ENCODE measurements around the gene BAD. TPM values are rescaled to one million over a fixed set of nuclear protein-coding genes. Genes with fewer than 3 reads are reported as not detected.

The BAD gene
- total RNA-seq, 2 donors from 2014 or later, result 120 to 122 TPM

DNA sequence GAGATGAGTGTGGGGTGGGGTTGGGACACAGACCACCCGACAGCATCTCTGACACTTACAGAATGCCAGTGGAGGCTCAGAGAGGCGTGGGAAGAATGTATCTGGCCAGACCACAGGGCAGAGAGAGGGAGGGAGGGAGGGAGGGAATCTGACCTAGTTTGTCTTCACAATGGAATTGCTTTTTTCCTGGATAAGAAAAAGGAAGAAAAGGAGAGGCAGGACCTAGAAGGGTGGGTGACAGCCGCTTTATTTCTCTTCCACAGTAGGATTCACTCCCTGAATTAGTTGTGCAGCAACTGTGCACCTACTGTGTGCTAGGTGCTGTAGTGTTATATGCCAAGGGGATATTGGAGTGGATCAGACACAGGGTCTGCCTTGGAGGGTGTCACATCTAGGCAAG, 10.3 kb upstream of the BAD start:
- Histone ChIP-seq H3K36me3 (no peaks in the 10 kb centered on the region), H3K4me3 (no peak overlapping the region), H3K27ac (no peak overlapping the region), H3K27me3 (peaks cover 21 to 35% of the 10 kb centered on the region in 2 donors), H3K9me3 (no peaks in the 10 kb centered on the region), H3K4me1 (peaks cover 0 to 28% of the 10 kb centered on the region in 2 donors)
- no peak for DNase-seq (ENCODE audit: low spot score)
- TF ChIP-seq, protein P1, sequence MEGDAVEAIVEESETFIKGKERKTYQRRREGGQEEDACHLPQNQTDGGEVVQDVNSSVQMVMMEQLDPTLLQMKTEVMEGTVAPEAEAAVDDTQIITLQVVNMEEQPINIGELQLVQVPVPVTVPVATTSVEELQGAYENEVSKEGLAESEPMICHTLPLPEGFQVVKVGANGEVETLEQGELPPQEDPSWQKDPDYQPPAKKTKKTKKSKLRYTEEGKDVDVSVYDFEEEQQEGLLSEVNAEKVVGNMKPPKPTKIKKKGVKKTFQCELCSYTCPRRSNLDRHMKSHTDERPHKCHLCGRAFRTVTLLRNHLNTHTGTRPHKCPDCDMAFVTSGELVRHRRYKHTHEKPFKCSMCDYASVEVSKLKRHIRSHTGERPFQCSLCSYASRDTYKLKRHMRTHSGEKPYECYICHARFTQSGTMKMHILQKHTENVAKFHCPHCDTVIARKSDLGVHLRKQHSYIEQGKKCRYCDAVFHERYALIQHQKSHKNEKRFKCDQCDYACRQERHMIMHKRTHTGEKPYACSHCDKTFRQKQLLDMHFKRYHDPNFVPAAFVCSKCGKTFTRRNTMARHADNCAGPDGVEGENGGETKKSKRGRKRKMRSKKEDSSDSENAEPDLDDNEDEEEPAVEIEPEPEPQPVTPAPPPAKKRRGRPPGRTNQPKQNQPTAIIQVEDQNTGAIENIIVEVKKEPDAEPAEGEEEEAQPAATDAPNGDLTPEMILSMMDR (IDR thresholded peaks at IDR 0.05), result no peak

- H3K36me3 ChIP-seq, result no peaks in the 10 kb centered on the region
- H3K4me3 ChIP-seq, result peak overlapping the region in 1 of 2 donors; percentile 49
- H3K9me3 ChIP-seq, result no peaks in the 10 kb centered on the region
- peaks cover 20 to 28% of the 10 kb centered on the region in 2 donors for H3K27me3 ChIP-seq
- no peak overlapping the region for H3K27ac ChIP-seq
- TF ChIP-seq, protein P1 (IDR thresholded peaks at IDR 0.05), result no peak
- H3K4me1 ChIP-seq, result peaks cover 0 to 19% of the 10 kb centered on the region in 2 donors
- no peak for DNase-seq (ENCODE audit: low spot score)
Observed at GRCh38 chr11:64292460-64293254, 8.2 kb upstream of the BAD start.

- H3K36me3 ChIP-seq, result no peaks in the 10 kb centered on the region
- peak overlapping the region in 1 of 2 donors; percentile 49 for H3K4me3 ChIP-seq
- H3K27me3 ChIP-seq, result peaks cover 13 to 23% of the 10 kb centered on the region in 2 donors
- TF ChIP-seq, protein P1 (IDR thresholded peaks at IDR 0.05), result no peak
- H3K4me1 ChIP-seq, result peaks cover 0 to 21% of the 10 kb centered on the region in 2 donors
- no peak overlapping the region for H3K27ac ChIP-seq
- no peak for DNase-seq (ENCODE audit: low spot score)
- H3K9me3 ChIP-seq, result no peaks in the 10 kb centered on the region
Observed at GRCh38 chr11:64291752-64292459, 7.4 kb upstream of the BAD start.

- Histone ChIP-seq H3K9me3 (no peaks in the 10 kb centered on the region), H3K4me3 (peak within 1 kb of the TSS; percentile 12 to 49), H3K4me1 (peaks cover 0 to 27% of the 10 kb centered on the region in 2 donors), H3K36me3 (no peaks in the 10 kb centered on the region), H3K27ac (no peak within 1 kb of the TSS), H3K27me3 (peaks cover 10 to 19% of the 10 kb centered on the region in 2 donors)
- no peak for DNase-seq (ENCODE audit: low spot score)
- TF ChIP-seq, protein P1 (IDR thresholded peaks at IDR 0.05), result no peak
Observed at GRCh38 chr11:64291262-64291751, 6.8 kb upstream of the BAD start, which contains the start of gene KCNK4. TSS of gene KCNK4 (plus strand) at chr11:64291302. CDS start at chr11:64293019, 1,717 bp downstream.

DNA sequence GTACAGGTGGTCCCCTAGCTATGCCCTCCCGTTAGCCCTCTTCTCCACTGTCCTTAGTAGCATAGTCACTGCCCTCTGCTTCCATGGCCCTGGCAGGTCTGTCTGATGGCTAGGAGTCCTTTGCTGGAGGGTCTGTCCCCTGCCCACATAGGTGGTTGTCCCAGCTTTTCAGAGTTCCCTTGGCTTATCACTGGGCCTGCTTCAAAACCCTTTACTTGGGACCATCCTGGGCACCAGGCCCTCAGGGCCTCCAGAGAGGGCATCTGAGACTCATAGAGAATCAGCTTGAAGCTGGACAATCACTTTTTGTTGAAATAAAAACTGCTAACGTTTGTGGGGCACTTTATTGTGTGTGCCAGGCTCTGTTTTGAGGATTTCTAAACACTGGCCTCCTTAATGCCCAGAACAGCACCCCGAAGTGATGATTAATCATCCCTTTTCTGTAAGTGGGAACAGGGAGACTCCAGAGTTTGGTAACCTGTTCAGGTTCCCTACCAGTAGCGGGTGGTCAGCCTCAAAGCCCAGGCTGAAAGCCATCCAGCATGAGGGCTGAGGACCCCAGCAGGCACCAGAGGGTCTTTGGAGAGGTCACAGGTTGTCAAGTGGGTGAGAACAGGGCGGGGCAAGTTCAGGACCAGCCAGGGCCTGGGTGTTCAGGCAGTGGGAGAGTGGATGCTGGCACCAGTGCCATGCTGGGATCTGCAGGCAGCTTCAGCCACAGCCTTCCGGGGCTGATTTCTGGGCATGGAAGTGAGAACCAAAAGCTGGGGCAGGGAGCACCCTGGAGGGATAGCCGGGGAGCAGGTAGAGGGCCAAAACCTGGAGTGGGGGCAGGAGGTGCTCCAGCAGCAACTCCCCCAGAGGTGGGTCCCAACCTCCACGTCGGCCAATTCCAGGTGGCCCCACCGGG, 6.1 kb upstream of the BAD start:
- no peak overlapping the region for H3K27ac ChIP-seq
- H3K27me3 ChIP-seq, result peaks cover 10 to 19% of the 10 kb centered on the region in 2 donors
- DNase-seq (ENCODE audit: low spot score), result no peak
- TF ChIP-seq, protein P1 (IDR thresholded peaks at IDR 0.05), result no peak
- peak overlapping the region in 1 of 2 donors; percentile 49 for H3K4me3 ChIP-seq
- H3K9me3 ChIP-seq, result no peaks in the 10 kb centered on the region
- no peaks in the 10 kb centered on the region for H3K36me3 ChIP-seq
- peaks cover 0 to 33% of the 10 kb centered on the region in 2 donors for H3K4me1 ChIP-seq

Measured in right atrium auricular region (tissue), 2 donors.